HepG2 (cell line): ENCODE results near the gene FAM117A. TPM values are rescaled to one million over a fixed set of nuclear protein-coding genes. Genes with fewer than 3 reads are reported as not detected.

Experiments
- ATAC-seq: fragments of 200-7000 bp; cut with Tn5 transposase; 3 replicates; pipeline ENCODE4 v1.9.1; 2020; ENCODE audit warnings: mild to moderate bottlenecking, moderate library complexity
- BruUV-seq: library from RNA; stranded (reverse); fragments of 400-500 nt; replicated peaks from 2 replicates; lab custom pipeline; 2021; lab: Mats Ljungman, UMichigan
- CTCF ChIA-PET: fragments of 300-600 bp; formaldehyde crosslinking; extraction: SDS; loops from one replicate; lab custom pipeline; 2021; ENCODE audit warnings: low total read pairs, inconsistent platforms, low intra/inter-chr PET ratio; lab: Yijun Ruan, JAX
- POLR2A ChIA-PET: fragments of 350-600 bp; sonication (Branson Sonifier 250); formaldehyde crosslinking; loops from one replicate; lab custom pipeline; 2020; ENCODE audit warnings: antibody characterized with exemption, inconsistent platforms; lab: Yijun Ruan, JAX
- DNase-seq: peaks from one replicate; pipeline ENCODE4 v3.0.0-alpha.2; 2015; ENCODE audit warnings: low spot score
- FAIRE-seq: peaks from 3 replicates; lab custom pipeline; 2011; peaks lifted over from hg19 to GRCh38; lab: Jason Lieb, UNC
- H2AFZ ChIP-seq: one replicate; pipeline ENCODE4 v1.6.1; 2011; ENCODE audit warnings: low read length, inconsistent platforms
- H3K27ac ChIP-seq: fragments of 300-600 bp; 3 replicates; pipeline ENCODE4 v1.8.0; 2011; ENCODE audit warnings: mixed run types, mild to moderate bottlenecking, mixed read lengths, low read length, inconsistent platforms; ENCODE audit not compliant: insufficient read depth; ENCODE audit errors: extremely low read length
- H3K27me3 ChIP-seq, 2 experiments: fragments of 200-600 bp in 1 of 2; 2 replicates in 1 of 2; 3 replicates in 1 of 2; pipeline versions ENCODE4 v1.6.0 to v1.8.0; 2011; ENCODE audit warnings: low read length in 2 of 2, mild to moderate bottlenecking in 2 of 2, moderate library complexity in 2 of 2, inconsistent platforms in 1 of 2; ENCODE audit not compliant: insufficient read depth in 2 of 2, control insufficient read depth in 1 of 2
- H3K36me3 ChIP-seq, 2 experiments: fragments of 200-600 bp in 1 of 2; replicated peaks in 1 of 2; 2 replicates in 1 of 2; 3 replicates in 1 of 2; pipeline versions ENCODE4 v1.5.1 to v1.8.0; 2011; ENCODE audit warnings: low read length in 2 of 2, inconsistent platforms in 1 of 2; ENCODE audit not compliant: insufficient read depth in 2 of 2, control insufficient read depth in 1 of 2
- H3K4me1 ChIP-seq: 2 replicates; pipeline ENCODE4 v1.5.1; 2012; ENCODE audit warnings: low read length, inconsistent platforms; ENCODE audit not compliant: insufficient read depth
- H3K4me2 ChIP-seq: 2 replicates; pipeline ENCODE4 v1.6.0; 2011; ENCODE audit warnings: low read depth, low read length, inconsistent platforms
- H3K4me3 ChIP-seq, 3 experiments: fragments of 200-600 bp in 1 of 3; sonication (generic), shearing (Covaris generic) in 1 of 3; replicated peaks in 1 of 3; 2 replicates each; pipeline ENCODE4 v1.5.1; 2011 to 2016; ENCODE audit warnings: low read length in 3 of 3, inconsistent platforms in 2 of 3, low read depth in 2 of 3, mild to moderate bottlenecking in 2 of 3, control low read depth in 1 of 3, mixed read lengths in 1 of 3; ENCODE audit not compliant: insufficient read depth in 1 of 3
- H3K79me2 ChIP-seq: one replicate; pipeline ENCODE4 v1.6.1; 2011; ENCODE audit warnings: low read length, inconsistent platforms; ENCODE audit not compliant: insufficient read depth
- H3K9ac ChIP-seq: 2 replicates; pipeline ENCODE4 v1.6.0; 2011; ENCODE audit warnings: mild to moderate bottlenecking, low read depth, low read length, inconsistent platforms; ENCODE audit not compliant: insufficient read depth
- H3K9me3 ChIP-seq: 2 replicates; pipeline ENCODE4 v1.5.1; 2012; ENCODE audit warnings: mild to moderate bottlenecking, low read length
- H4K20me1 ChIP-seq: 2 replicates; pipeline ENCODE4 v1.6.0; 2011; ENCODE audit warnings: inconsistent platforms, mild to moderate bottlenecking, low read length, moderate library complexity; ENCODE audit not compliant: insufficient read depth
- DZIP1 ChIP-seq: sonication (generic); formaldehyde crosslinking; IDR thresholded peaks from 2 replicates; pipeline ENCODE4 v1.5.0; 2020; ENCODE audit warnings: mild to moderate bottlenecking, missing genetic modification reagents
- PAXIP1 ChIP-seq: sonication (generic); formaldehyde crosslinking; conservative IDR thresholded peaks from 2 replicates; pipeline ENCODE4 v1.4.0; 2020; ENCODE audit warnings: mild to moderate bottlenecking, missing genetic modification reagents, moderate library complexity
- ZNF749 ChIP-seq: sonication (generic); formaldehyde crosslinking; IDR thresholded peaks from 2 replicates; pipeline ENCODE4 v1.8.0; 2022; ENCODE audit warnings: mild to moderate bottlenecking, missing genetic modification reagents, moderate library complexity, borderline replicate concordance
- ZNF777 ChIP-seq: sonication (generic); formaldehyde crosslinking; IDR thresholded peaks from 2 replicates; pipeline ENCODE4 v1.4.0; 2020; ENCODE audit warnings: missing genetic modification reagents
- WGBS: methylation state at CpG from one replicate; pipeline ENCODE4 v1.1.6; 2017; ENCODE audit warnings: low lambda C conversion rate; 5-methylcytosine and 5-hydroxymethylcytosine counted together
- in situ Hi-C: cut with HindIII; loops from 2 replicates; pipeline ENCODE4 v1.10.0; 2017; ENCODE audit warnings: low pct_unique_long_range_greater_than_20kb; ENCODE audit not compliant: extremely low pct_ligation_motif_present
- intact Hi-C: fragments of 100-400 bp; cut with micrococcal nuclease; formaldehyde crosslinking; loops from one replicate; pipeline ENCODE4 v1.10.0; 2022; ENCODE audit not compliant: unreplicated experiment
- polyA plus RNA-seq, 8 experiments: library from polyadenylated mRNA; depleted of rRNA in 3 of 8; stranded (reverse) in 7 of 8; unstranded in 1 of 8; fragments of >200 nt; fragmentation: Illumina TruSeq in 4 of 8; extraction: Trizol in 4 of 8; gene quantifications; 2 replicates each; pipeline versions ENCODE4 v1.2.1 to v1.2.3, GENCODE V29; 2011 to 2016; ENCODE audit warnings: low read depth in 4 of 8, missing spikeins in 1 of 8, mixed read lengths in 1 of 8; ENCODE audit not compliant: insufficient read depth in 1 of 8
- total RNA-seq, 5 experiments: library from RNA; depleted of rRNA; stranded (reverse); fragments of >200 nt; fragmentation: Illumina TruSeq; extraction: Trizol; gene quantifications; 2 replicates each; pipeline ENCODE4 v1.2.3, GENCODE V29; 2016; ENCODE audit warnings: low read depth in 1 of 5

Gene FAM117A
- total and polyA plus RNA-seq, 2 of the 13 experiments (the other 11 are each of a cell fraction or from before 2014, with no cell fraction given) = 12.1 to 19.8 TPM

GRCh38 chr17:49757151-49757777 lies 6.7 kb downstream of the FAM117A start:
- ChIA-PET CTCF (no interaction called here), POLR2A (interaction anchor here (1.4 kb wide), 1 partner anchor 10 kb away, joined by 4 read pairs; no protein-coding TSS in a partner anchor)
- FAIRE-seq = no peak
- H2AFZ ChIP-seq = no peak overlapping the region
- WGBS = 88% methylated on average over 6 of the region's 6 CpGs
- DNase-seq = no peak
- in situ Hi-C loops (no loop called here), intact Hi-C loops (no loop called here)
- no peak overlapping the region for H3K4me3 ChIP-seq
- H4K20me1 ChIP-seq = no peaks in the 10 kb centered on the region
- no peak overlapping the region for H3K4me2 ChIP-seq
- H3K27ac ChIP-seq = no peak overlapping the region
- H3K36me3 ChIP-seq = peaks cover 3 to 5% of the 10 kb centered on the region in 2 experiments; a peak in 2 of 5 replicates
- no TSS peak for BruUV-seq
- H3K27me3 ChIP-seq = no peaks in the 10 kb centered on the region
- H3K4me1 ChIP-seq = peaks cover 8% of the 10 kb centered on the region
- H3K79me2 ChIP-seq = peaks cover 8% of the 10 kb centered on the region
- TF ChIP-seq PAXIP1 (CRISPR knock-in tag) = no peak
- TF ChIP-seq DZIP1 (CRISPR knock-in tag) = no peak
- no peak for TF ChIP-seq ZNF777 (CRISPR knock-in tag)
- TF ChIP-seq ZNF749 (CRISPR knock-in tag) = no peak
- ATAC-seq = no peak
- H3K9me3 ChIP-seq = no peaks in the 10 kb centered on the region
- H3K9ac ChIP-seq = no peak overlapping the region
